Stimulated activated CD4-positive, alpha-beta T cell treated with anti-CD3 and anti-CD28 coated beads, Interleukin-1b, Interleukin-23, amount 100 ng/mL, for 4 hours (primary cell): ENCODE results near the gene FERMT1.
"Not testable (repeated sequence)": the region's sequence is repeated elsewhere in the genome, so short reads cannot be mapped to it uniquely, and the experiment has no call there.

Source experiments
- DNase-seq, 2 donors: peaks; one replicate each; pipeline ENCODE4 v3.0.0-alpha.2; 2020; ENCODE audit warnings: low read depth in 2 of 2

The FERMT1 gene

DNA sequence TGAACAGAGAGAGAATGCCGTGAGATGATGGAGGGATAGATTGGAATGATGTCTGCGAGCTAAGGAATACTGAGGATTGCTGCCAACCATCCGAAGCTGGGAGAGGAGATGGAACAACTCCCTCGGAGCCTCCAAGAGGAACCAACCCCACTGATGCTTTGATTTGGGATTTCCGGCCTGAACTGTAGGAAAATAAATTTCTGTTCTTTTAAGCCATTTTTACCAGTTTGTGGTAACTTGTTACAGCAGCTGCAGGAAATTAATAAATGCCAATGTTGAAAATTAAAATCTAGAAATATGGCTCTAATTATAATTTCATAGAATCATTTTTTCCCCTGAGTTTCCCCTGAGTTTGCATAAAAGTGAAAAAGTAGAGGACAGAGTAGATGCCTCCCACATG lies 83.1 kb downstream of the FERMT1 start:
- no peak for DNase-seq

- DNase-seq: no peak
Measured at GRCh38 chr20:6038256-6038655, 84.6 kb downstream of the FERMT1 start.

- DNase-seq: no peak
Measured at GRCh38 chr20:6037082-6037481, 85.7 kb downstream of the FERMT1 start.

DNA sequence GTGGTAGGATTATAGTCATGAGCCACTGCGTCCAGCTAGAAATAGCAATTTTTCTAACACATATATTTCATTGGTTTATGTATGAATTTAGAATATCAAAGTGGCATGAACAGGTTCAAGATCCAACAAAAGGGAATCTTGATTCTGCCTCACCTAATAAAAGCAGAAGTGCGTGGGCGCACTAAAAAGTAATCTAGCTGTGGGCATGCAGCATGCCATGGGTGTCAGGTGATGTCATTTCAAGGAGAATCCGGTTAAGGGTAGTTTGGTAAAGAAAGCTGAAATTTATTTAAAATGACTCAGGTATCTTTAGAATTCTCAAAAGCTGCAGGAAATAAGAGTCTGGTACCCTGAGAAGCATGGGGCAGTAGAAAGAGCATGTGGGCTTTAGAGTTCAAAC lies 86.6 kb downstream of the FERMT1 start:
- no peak for DNase-seq

DNA sequence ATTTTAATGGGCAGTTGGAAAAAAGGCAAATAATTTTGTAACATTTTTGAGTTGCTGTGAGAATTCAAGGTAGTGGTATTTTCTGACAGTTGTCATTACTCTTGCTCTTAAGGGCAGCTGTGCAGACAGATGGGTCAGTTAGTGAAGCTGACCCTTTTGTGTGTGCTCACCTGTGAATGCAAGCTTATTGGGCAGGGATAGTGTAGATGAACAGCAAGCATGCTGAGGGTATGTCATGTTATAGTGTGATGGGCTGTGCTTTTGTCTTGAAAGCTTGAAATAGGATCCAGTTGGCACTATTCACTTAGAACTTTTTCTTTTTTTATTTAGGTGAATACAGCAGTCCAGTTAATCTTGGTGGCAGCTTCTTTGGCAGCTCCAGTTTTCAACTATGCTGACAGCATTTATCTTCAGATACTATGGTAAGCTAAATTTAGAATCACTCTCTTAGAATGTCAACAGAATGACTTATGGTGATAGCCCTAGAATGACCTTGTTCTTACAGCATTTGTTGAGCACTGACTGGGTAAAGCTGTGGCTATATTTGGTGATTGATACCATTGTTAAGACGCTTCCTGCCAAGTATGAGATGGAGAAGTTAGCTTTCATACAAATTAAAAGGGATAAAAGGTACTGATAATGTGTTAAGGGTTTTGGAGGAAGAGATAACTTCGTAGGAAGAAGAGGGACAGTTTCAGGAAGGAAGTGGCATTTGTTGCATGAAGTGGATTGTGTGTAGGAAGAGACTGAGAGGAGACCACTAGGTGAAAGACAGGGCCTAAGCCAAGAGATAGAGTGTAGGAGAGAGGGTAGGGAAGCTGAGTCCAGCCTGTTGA lies 88.5 kb downstream of the FERMT1 start:
- no peak for DNase-seq

DNA sequence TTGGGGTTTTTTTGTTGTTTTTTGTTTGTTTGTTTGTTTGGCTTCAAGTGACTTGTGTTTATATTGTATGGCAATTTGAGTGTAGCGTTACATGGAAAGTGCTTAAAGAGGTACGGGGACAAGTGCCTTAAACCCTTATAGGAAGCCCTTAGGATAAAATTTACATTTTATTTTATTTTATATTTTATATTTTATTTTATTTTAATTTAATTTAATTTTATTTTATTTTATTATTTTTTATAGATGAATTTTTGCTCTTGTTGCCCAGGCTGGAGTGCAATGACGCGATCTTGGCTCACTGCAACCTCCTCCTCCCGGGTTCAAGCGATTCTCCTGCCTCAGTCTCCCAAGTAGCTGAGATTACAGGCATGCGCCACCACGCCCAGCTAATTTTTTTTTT lies 89.9 kb downstream of the FERMT1 start:
- DNase-seq: not testable (repeated sequence)

- DNase-seq: no peak
Measured at GRCh38 chr20:6030453-6031080, 92.3 kb downstream of the FERMT1 start.

DNA sequence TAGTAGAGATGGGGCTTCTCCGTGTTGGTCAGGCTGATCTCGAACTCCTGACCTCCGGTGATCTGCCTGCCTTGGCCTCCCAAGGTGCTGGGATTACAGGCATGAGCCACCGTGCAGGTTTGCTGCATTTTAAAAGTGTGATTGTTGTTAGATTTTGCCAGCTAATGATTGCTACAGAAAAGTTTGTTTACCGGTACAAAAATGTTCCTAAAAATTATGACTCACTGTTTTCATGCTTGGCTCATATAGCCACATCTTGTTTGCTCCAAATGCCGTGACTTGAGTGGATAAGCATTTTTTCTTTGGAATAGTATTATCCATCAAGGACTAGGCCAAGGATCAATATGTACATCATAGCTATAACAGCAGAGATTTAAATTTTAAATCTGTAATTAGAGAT lies 93.3 kb downstream of the FERMT1 start:
- no peak for DNase-seq

- DNase-seq: no peak
Measured at GRCh38 chr20:6028818-6029217, 94.0 kb downstream of the FERMT1 start.

- no peak for DNase-seq
Measured at GRCh38 chr20:6026051-6026450, 96.8 kb downstream of the FERMT1 start.
